Neural crest cell (in vitro differentiated cells): ENCODE results near the gene SFTPB. TPM values are rescaled to one million over a fixed set of nuclear protein-coding genes. Genes with fewer than 3 reads are reported as not detected.

Experiments used
- DNase-seq: peaks from one replicate; pipeline ENCODE4 v3.0.0; 2021; ENCODE audit warnings: low read depth, mixed read lengths, low spot score
- H3K27ac Mint-ChIP-seq: one replicate; pipeline ENCODE4 v1.8.0; 2021; ENCODE audit warnings: mild to moderate bottlenecking, mixed read lengths; ENCODE audit not compliant: unreplicated experiment
- H3K27me3 Mint-ChIP-seq: 2 replicates; pipeline ENCODE4 v1.8.0; 2021; ENCODE audit warnings: low read depth, mild to moderate bottlenecking, mixed read lengths
- H3K36me3 Mint-ChIP-seq: 2 replicates; pipeline ENCODE4 v1.8.0; 2021; ENCODE audit warnings: low read depth, mild to moderate bottlenecking, mixed read lengths
- H3K4me1 Mint-ChIP-seq: 2 replicates; pipeline ENCODE4 v1.8.0; 2021; ENCODE audit warnings: mixed read lengths
- H3K4me3 Mint-ChIP-seq: one replicate; pipeline ENCODE4 v1.8.0; 2021; ENCODE audit warnings: mild to moderate bottlenecking, mixed read lengths
- H3K9me3 Mint-ChIP-seq: 2 replicates; pipeline ENCODE4 v1.8.0; 2021; ENCODE audit warnings: mixed read lengths
- total RNA-seq: library from RNA; stranded (reverse); gene quantifications from 2 replicates; pipeline ENCODE4 v1.2.1, GENCODE V29; 2021
- TF ChIP-seq, protein P1 (sequence below): fragments of 200-600 bp; sonication (generic); conservative IDR thresholded peaks from 2 replicates; pipeline ENCODE4 v1.5.0; 2021; ENCODE audit warnings: antibody characterized with exemption, mild to moderate bottlenecking

Gene SFTPB
- total RNA-seq, 1 donor from 2014 or later = not detected

DNA sequence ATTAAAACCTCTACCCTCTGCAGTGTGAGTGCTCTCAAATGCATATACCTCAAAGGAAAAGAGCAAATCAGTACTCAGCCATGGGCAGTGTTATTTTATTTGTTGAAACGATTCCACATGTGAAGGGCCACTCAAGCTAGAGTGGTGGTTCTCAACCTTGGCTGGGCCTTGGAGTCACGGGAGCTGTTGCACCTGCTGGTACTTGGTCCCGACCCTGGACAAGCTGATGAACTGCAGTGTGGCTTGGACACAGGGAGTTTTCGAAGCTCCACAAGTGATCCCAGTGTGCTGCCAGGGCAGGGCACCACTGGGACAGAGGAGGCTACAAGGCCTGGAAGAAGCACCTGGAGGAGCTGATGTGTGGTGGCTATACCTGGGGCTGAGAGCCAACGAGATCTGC, 45.8 kb upstream of the SFTPB start:
- no peaks in the 10 kb centered on the region for H3K9me3 Mint-ChIP-seq
- H3K27ac Mint-ChIP-seq = no peak overlapping the region
- DNase-seq = no peak
- H3K36me3 Mint-ChIP-seq = no peaks in the 10 kb centered on the region
- TF ChIP-seq, protein P1, sequence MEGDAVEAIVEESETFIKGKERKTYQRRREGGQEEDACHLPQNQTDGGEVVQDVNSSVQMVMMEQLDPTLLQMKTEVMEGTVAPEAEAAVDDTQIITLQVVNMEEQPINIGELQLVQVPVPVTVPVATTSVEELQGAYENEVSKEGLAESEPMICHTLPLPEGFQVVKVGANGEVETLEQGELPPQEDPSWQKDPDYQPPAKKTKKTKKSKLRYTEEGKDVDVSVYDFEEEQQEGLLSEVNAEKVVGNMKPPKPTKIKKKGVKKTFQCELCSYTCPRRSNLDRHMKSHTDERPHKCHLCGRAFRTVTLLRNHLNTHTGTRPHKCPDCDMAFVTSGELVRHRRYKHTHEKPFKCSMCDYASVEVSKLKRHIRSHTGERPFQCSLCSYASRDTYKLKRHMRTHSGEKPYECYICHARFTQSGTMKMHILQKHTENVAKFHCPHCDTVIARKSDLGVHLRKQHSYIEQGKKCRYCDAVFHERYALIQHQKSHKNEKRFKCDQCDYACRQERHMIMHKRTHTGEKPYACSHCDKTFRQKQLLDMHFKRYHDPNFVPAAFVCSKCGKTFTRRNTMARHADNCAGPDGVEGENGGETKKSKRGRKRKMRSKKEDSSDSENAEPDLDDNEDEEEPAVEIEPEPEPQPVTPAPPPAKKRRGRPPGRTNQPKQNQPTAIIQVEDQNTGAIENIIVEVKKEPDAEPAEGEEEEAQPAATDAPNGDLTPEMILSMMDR = no peak
- H3K4me1 Mint-ChIP-seq = peaks cover 12% of the 10 kb centered on the region
- H3K4me3 Mint-ChIP-seq = no peak overlapping the region
- H3K27me3 Mint-ChIP-seq = peaks cover 8% of the 10 kb centered on the region

DNA sequence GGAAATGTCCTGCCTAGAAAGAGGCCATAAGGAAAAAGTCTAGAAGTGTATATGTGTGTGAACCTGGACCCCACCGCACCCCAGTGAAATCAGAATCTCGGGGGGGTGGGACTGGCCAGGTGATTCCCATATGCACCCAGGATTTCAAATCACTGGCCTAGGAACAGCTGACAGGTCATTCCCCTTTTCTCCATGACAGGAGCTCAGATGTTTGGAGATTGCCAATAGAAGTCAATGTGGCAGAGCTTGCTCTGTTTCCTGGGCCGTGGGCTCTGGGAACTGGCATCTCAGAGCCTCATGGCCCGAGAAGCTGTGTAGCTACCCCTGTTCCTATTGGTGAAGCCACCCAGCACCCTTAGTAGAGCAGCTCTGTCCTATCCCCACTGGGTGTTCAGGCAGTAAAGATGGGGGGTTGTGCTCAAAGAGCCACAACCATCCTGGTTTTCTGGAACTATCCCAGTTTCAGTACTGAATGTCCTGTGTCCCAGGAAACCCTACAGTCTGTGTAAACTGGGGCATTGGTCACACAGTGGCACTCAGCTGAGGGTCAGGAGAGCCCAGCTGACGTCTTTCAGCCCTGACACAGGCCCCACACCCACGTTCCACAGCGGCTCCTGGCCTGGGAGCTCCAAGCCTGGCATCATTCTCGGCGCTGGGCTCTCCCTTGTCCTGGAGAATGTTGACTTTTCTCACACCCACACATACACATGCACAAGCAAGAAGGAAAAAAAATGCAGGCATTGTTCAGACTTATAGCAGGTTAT, 45.0 kb upstream of the SFTPB start:
- H3K9me3 Mint-ChIP-seq = no peaks in the 10 kb centered on the region
- H3K4me3 Mint-ChIP-seq = no peak overlapping the region
- TF ChIP-seq, protein P1 = no peak
- no peaks in the 10 kb centered on the region for H3K36me3 Mint-ChIP-seq
- H3K27me3 Mint-ChIP-seq = peaks cover 12% of the 10 kb centered on the region
- H3K4me1 Mint-ChIP-seq = peaks cover 12% of the 10 kb centered on the region
- DNase-seq = no peak
- H3K27ac Mint-ChIP-seq = no peak overlapping the region

DNA sequence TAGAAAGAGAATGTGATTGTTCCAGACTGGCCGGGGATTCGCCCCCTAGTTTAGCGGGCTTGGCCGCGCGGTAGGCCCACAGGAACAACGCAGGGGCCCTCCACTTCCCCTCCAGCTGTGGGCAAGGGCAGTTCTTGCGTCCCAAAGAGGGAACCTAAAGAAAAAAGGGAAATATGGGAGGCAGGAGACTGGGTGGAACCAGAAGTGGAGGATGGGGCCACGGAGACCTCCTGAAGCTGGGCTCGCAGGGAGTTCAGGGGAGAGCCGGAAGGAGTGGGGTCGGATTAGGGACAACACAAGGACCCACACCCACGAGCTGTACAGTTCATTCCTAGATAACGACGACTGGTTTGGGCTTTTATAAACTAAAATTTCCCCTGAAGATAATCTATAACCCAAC, 44.3 kb upstream of the SFTPB start:
- Mint-ChIP-seq H3K27me3 (peaks cover 18% of the 10 kb centered on the region), H3K9me3 (no peaks in the 10 kb centered on the region), H3K36me3 (no peaks in the 10 kb centered on the region), H3K4me1 (peaks cover 10% of the 10 kb centered on the region), H3K27ac (peak overlapping the region; percentile 27), H3K4me3 (no peak overlapping the region)
- TF ChIP-seq, protein P1 = no peak
- DNase-seq = no peak

DNA sequence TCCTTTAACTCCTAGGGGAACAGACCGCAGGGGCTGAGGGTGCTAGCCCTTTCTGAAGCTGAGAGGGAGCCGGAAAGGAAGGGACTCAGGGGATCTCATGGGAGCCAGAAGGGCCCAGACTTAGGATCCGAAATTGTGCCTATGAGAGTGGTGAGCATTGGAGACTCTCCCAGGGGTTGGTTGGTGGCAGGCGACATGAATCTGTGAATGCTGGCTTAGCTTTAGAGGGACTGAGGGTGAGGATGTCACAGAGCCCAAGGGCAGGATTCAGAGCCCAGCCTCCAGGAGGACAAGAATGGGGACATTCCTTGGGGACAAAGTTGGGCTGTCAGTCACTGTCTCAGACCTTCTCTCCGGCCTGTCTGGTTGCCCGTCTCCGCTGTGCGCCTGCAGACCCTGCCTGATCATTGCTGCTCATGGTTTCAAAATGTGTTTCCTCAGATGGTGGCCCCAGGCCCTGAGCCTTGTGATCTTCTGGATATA, 43.6 kb upstream of the SFTPB start:
- TF ChIP-seq, protein P1 = no peak
- Mint-ChIP-seq H3K36me3 (no peaks in the 10 kb centered on the region), H3K4me3 (no peak overlapping the region), H3K27me3 (peaks cover 21% of the 10 kb centered on the region), H3K4me1 (peaks cover 13% of the 10 kb centered on the region), H3K27ac (no peak overlapping the region), H3K9me3 (no peaks in the 10 kb centered on the region)
- no peak for DNase-seq

DNA sequence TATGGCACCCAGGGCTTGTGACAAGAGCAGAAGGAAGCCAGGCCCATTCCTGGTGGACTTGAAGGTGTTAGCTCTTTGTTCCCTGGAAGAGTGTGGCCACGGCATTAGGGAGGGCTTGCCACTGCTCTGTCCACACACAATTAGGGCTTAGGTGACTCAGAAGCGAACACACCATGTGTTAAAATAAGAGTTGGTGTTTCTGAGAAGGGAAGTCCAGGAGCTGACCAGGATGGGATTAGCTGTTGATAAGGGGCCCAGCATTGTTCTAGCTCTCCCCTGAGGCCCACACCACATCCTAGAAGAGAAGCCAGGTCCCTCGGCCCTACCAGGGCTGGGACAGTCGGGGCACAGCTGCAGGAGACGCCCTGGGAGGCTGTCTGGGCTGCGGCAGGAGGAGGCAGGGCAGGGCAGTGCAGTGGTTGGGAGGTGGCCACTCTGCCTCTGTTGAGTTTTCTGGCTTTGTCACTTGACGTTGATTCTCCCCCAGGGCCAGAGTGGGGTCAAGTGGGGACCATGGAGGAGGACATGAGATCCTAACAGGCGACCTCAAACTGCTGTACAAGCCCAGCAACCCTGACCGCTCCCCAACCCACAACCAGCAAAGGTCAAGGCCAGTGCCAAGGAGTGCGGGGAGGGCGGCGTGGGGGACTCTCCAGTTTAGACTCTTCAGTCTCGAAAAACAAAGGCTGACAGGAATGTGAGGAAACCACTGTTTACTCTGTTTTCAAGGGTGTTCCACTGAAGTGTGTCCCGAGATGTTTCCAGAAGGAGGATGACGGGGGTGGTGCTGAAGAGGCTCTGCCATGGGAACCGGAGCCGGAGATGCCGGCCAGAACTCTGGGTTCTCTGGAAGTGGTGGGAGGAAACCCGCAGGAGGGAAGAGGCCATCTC, 42.9 kb upstream of the SFTPB start:
- no peaks in the 10 kb centered on the region for H3K36me3 Mint-ChIP-seq
- H3K27ac Mint-ChIP-seq = no peak overlapping the region
- no peaks in the 10 kb centered on the region for H3K9me3 Mint-ChIP-seq
- TF ChIP-seq, protein P1 = no peak
- H3K4me3 Mint-ChIP-seq = no peak overlapping the region
- H3K4me1 Mint-ChIP-seq = peaks cover 7% of the 10 kb centered on the region
- DNase-seq = no peak
- peaks cover 21% of the 10 kb centered on the region for H3K27me3 Mint-ChIP-seq
